SW480 (cell line): ENCODE data around the gene WT1.
"Not testable (repeated sequence)": the region's sequence is repeated elsewhere in the genome, so short reads cannot be mapped to it uniquely, and the experiment has no call there.

Experiments
- DNase-seq: peaks from one replicate; pipeline ENCODE4 v3.0.0-alpha.2; 2016; ENCODE audit warnings: low spot score

The WT1 gene

DNA sequence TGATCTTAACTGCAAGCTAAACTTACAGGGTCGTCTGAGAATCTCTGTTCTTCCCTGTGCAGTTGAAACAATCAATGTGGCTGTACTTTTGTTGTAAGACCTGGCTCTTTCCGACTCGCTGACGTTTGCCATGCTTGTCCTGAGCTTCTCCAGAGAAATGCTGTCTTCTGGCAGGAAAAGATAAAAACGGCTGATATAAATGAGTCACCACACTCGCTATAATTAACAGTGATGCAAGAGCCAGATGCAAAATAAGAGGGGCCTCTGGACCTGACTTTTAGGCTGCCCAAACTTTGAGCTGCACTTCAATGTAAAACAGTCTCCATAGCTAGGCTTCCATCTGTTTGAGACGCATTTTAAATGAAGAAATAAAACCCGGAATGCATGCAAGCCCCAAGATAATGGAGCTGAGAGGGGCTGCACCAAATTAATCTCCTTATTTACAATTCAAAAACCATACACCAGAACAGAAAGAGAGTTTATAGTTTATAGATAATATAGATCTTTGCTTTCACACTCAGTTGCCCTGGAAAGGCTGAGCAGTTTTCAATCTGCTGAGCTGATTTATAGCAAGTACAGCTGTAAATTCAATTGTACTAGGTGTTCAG lies 48.5 kb downstream of the WT1 start:
- no peak for DNase-seq

GRCh38 chr11:32385998-32386397 lies 49.3 kb downstream of the WT1 start:
- peak; percentile 69 for DNase-seq

- DNase-seq, result no peak
These were observed 52.8 kb downstream of the WT1 start for GRCh38 chr11:32382339-32383049.

- DNase-seq, result no peak
These were observed 54.2 kb downstream of the WT1 start for GRCh38 chr11:32381179-32381578.

- no peak for DNase-seq
These were observed 55.6 kb downstream of the WT1 start for GRCh38 chr11:32379719-32380118.

DNA sequence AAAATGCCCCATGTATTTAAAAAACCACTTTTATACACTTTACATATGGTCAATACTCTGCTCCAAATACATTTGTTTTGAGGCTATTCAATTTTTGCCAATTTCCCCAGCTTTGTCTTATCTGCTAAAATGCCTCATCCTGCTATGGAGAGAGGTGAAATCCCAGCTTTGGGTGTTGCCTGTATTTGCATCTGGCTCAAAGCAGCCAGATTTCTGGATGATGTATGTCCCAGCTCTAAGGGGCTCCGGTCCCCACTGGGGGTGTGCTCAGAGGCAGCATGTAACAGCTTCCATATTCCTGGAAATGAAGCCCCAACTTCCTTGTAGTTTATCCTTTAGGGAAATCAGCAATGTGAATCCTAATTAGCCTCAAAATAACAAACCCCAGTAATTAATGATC lies 59.5 kb downstream of the WT1 start:
- DNase-seq, result no peak

DNA sequence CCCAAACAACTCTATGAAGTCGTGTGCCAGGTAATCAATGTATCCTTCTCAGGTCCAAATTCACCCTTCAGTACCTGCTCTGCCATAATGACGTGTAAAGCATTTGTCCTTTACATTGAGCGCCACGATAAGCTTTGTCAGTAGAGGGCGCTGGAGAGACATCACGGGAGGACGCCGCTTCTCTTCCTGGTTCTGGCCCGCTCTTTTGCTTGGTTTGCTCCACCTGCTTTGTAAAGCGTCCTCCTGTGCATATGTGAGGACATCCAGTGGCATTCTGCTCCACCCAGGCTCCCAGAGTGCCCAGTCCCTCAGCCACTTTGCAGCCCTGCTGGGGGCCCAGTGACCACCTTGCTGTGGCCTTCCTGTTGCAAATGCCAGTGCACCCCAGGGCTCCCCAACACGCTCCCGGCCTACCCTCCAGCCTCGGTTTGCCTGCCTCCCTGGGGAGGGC lies 61.1 kb downstream of the WT1 start:
- peak; percentile 45 for DNase-seq

DNA sequence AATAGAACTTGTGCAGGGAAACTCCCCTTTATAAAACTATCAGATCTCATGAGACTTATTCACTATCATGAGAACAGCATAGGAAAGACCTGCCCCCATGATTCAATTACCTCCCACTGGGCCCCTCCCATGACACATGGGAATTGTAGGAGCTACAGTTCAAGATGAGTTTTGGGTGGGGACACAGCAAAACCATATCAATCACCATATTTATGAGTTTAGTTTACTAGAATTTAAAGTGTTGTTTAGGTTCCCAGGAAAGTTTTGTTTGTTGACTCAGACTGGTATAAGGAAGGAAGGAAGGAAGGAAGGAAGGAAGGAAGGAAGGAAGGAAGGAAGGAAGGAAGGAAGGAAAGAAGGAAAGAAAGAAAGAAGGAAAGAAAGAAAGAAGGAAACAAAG lies 65.4 kb downstream of the WT1 start:
- DNase-seq, result not testable (repeated sequence)

DNA sequence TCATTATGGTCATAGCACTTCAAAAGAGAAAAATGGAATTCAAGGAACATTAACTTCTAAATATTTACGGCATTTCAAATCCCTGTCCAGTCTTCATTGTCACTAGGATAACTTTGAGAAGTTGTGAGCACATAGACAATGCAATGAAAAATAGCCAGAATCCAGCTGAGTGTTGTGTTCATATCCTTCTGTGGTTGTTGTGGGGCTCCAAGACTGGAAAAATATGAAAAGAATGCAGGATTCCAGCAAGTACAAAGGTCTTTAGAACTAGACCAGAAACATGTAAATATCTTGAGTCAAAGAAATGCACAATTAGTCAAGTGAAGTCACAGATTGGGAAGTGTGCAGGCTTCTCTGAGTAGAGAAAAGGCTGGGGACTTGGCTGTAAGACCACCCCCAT lies 68.7 kb downstream of the WT1 start:
- no peak for DNase-seq

- DNase-seq, result no peak
These were observed 70.1 kb downstream of the WT1 start for GRCh38 chr11:32365192-32365591.

- DNase-seq, result no peak
These were observed 76.6 kb downstream of the WT1 start for GRCh38 chr11:32358729-32359128.

GRCh38 chr11:32353884-32354283 lies 81.5 kb downstream of the WT1 start:
- no peak for DNase-seq

DNA sequence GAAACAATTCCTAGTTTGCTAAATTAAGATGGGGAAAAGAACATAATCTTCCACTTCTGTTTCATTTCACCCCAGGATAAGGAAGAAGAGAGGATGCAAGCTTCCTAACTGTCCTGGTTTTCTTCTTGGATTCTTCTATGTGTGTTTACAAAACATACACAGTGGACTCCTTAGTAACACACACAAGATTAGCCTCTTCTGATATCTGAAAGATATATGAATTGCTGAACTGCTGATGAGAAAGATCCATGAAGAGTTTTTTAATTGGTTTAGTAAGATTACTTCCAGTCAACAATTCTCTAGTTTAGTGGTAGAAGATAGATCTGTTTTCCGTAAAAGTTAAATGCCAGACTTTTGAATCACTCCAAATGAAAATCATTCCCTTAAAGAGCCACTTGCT lies 86.8 kb downstream of the WT1 start:
- no peak for DNase-seq

- DNase-seq, result no peak
These were observed 90.4 kb downstream of the WT1 start for GRCh38 chr11:32344946-32345345.

DNA sequence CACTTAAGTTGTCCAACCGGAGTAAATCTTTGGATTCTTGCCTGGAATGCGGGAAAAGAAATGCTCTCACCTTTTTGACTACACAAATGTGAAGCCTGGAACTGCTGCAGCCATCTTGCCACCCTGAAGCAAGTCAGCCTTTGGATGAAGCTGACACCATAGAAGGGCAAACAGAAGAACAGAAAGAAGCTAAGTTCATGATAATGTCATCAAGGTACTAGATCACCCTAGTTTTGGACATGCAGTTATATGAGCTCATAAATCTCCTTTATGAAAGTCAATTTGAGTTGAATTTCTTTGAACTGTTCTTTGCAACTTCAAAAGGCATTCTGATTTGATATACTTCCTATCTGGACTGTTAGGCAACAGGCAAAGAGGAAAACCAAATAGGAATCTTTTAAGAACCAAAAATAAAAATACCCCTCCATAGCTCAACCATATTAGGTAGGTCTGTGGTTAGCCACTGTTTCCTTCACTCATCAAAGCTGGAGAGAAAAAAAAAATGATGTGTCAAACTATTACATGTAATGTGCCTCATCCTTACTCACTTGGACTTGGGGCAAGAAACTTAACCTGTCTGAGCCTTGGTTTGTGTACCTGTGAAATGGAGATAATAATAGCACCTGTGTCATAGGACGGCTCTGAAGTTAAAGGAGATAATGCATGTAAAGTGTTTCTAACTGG lies 91.9 kb downstream of the WT1 start:
- no peak for DNase-seq

DNA sequence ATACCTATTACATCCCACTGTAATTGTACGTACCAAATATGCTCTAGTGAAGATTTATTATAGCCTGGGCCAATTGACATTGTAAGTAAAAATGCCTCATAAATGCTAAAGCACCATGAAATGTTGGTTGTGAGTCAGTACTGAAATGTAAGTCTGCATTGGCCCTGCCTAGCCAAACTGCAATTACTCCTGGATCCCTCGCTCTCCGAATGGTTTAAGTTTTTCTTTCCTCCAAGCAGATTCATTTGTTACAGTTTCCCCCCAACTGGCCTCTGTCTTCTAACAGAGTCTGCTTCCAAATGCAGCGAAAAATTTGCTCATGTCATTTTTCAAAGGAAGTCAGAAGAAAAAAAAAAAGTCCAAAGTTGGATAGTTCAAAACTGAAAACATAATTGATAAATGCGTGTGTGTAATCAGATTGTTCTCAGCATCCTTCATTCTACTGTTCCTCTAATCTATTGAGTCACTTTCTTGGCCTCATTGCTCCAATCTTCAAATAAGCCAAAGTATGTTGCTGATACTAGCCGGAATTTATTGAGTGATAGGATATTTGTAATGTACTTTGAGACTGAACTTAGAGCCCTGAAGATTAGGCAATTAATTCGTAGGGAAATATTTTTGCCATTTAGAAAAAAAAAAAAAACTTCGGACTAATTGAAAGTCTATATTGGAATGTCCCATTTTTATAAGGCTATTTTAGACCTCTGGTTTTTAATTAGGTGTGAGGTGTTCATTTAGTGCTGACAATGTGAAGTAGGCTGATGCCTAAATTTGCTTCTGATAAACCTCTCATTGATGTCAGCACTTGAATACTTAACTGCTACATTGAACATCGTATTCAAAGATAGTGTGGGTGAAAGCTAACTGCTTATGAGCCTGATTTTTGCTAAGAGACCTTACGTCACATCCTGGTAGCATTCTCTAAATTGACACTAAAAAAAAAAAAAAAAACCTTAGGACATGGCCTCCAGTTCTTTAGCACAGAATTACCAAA lies 93.4 kb downstream of the WT1 start:
- no peak for DNase-seq

DNA sequence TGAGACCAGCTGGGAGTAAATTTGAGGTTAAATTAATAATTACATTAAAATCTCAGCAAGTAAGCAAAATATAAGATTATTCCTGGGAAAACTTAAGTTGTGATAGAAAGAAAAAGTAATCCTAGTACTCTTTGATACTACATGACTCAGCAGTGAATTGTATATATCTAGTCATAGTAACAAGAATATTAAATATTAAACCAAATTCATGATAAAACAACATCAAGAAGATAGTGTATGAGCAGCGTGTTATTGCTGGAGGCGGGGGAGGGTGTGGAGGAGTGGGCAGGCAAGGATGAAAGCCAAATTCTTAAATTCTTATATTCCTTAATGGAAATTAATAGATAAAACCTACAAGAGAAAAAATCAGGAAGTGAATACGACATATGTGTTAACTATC lies 95.2 kb downstream of the WT1 start:
- DNase-seq, result no peak
